Nephron progenitor cell (in vitro differentiated cells): ENCODE data around the gene DNAH14.

Source experiments
- DNase-seq: peaks from one replicate; pipeline ENCODE4 v3.0.0; 2021
- H3K27ac Mint-ChIP-seq: 2 replicates; pipeline ENCODE4 v1.8.0; 2021; ENCODE audit warnings: mild to moderate bottlenecking, moderate library complexity, mixed read lengths
- H3K27me3 Mint-ChIP-seq: 2 replicates; pipeline ENCODE4 v1.8.0; 2021; ENCODE audit warnings: mild to moderate bottlenecking, low read depth, mixed read lengths; ENCODE audit not compliant: poor library complexity
- H3K36me3 Mint-ChIP-seq: 2 replicates; pipeline ENCODE4 v1.8.0; 2021; ENCODE audit warnings: low read depth, mixed read lengths
- H3K4me1 Mint-ChIP-seq: 2 replicates; pipeline ENCODE4 v1.8.0; 2021; ENCODE audit warnings: mixed read lengths
- H3K4me3 Mint-ChIP-seq: 2 replicates; pipeline ENCODE4 v1.8.0; 2021; ENCODE audit warnings: mild to moderate bottlenecking, moderate library complexity, mixed read lengths
- H3K9me3 Mint-ChIP-seq: 2 replicates; pipeline ENCODE4 v1.8.0; 2021; ENCODE audit warnings: mild to moderate bottlenecking, moderate library complexity, mixed read lengths
- CTCF ChIP-seq: fragments of 200-600 bp; sonication (generic); IDR thresholded peaks from 2 replicates; pipeline ENCODE4 v1.5.0; 2021; ENCODE audit warnings: antibody characterized with exemption

Gene DNAH14

DNA sequence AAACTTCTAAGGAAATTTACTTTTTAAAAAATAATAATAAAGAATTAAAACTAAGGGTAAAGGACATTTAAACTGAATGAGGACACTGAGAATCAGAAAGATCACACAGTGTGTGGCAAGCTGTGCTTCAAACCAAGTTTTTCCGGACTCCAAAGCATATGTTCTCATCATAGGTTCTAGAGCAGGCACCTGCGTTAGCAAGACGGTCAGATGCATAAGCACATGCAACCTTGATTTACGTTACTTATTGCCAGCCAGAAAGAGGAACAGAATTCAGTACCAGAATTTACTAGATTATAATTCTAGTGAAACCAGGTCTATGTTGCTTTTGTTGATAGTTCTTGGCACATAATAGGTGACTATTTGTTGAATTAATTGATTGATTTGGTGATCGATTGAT is 504.6 kb downstream of the DNAH14 start:
- Mint-ChIP-seq H3K9me3 (peaks cover 27% of the 10 kb centered on the region), H3K27me3 (peaks cover 9% of the 10 kb centered on the region), H3K4me1 (peaks cover 13% of the 10 kb centered on the region), H3K36me3 (peaks cover 5% of the 10 kb centered on the region), H3K27ac (no peak overlapping the region), H3K4me3 (no peak overlapping the region)
- DNase-seq, result no peak
- no peak for TF ChIP-seq CTCF

DNA sequence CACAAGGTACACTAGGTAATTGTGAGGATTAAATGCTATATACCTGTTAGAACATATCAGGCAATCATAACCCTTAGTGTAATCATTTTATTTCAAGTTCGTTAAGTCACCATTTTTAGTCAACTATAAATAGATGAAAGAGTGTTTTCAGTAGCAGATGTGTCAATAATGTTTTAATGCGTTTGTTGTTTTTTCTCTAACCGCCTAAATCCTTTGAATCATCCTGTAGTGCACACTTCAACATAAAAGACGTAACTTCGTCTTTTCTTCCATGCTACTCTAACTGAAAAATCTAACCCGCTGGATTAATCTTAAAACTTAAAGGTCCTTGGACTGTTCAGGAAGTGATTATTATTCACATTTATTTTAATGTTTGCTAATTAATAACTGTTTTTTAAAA is 505.6 kb downstream of the DNAH14 start:
- peaks cover 21% of the 10 kb centered on the region for H3K9me3 Mint-ChIP-seq
- H3K27me3 Mint-ChIP-seq, result peaks cover 7% of the 10 kb centered on the region
- peaks cover 4% of the 10 kb centered on the region for H3K36me3 Mint-ChIP-seq
- no peak for TF ChIP-seq CTCF
- H3K4me1 Mint-ChIP-seq, result peaks cover 11% of the 10 kb centered on the region
- no peak overlapping the region for H3K4me3 Mint-ChIP-seq
- no peak for DNase-seq
- no peak overlapping the region for H3K27ac Mint-ChIP-seq

- Mint-ChIP-seq H3K9me3 (peaks cover 17% of the 10 kb centered on the region), H3K27me3 (peaks cover 3% of the 10 kb centered on the region), H3K36me3 (peaks cover under 1% of the 10 kb centered on the region), H3K4me3 (no peak overlapping the region), H3K4me1 (peaks cover 11% of the 10 kb centered on the region), H3K27ac (no peak overlapping the region)
- no peak for DNase-seq
- no peak for TF ChIP-seq CTCF
Measured at GRCh38 chr1:225435487-225435886, 506.0 kb downstream of the DNAH14 start.

- Mint-ChIP-seq H3K27me3 (peaks cover 3% of the 10 kb centered on the region), H3K4me1 (peaks cover 11% of the 10 kb centered on the region), H3K4me3 (no peak overlapping the region), H3K9me3 (peaks cover 13% of the 10 kb centered on the region), H3K36me3 (no peaks in the 10 kb centered on the region), H3K27ac (no peak overlapping the region)
- TF ChIP-seq CTCF, result no peak
- no peak for DNase-seq
Measured at GRCh38 chr1:225435957-225436392, 506.5 kb downstream of the DNAH14 start.

GRCh38 chr1:225437710-225438437 is 508.4 kb downstream of the DNAH14 start:
- DNase-seq, result no peak
- H3K4me1 Mint-ChIP-seq, result peaks cover 22% of the 10 kb centered on the region
- no peak overlapping the region for H3K27ac Mint-ChIP-seq
- no peak for TF ChIP-seq CTCF
- H3K4me3 Mint-ChIP-seq, result no peak overlapping the region
- peaks cover 2% of the 10 kb centered on the region for H3K9me3 Mint-ChIP-seq
- H3K36me3 Mint-ChIP-seq, result no peaks in the 10 kb centered on the region
- peaks cover 10% of the 10 kb centered on the region for H3K27me3 Mint-ChIP-seq
